ENCODE results near the gene NEUROG3.

Gene NEUROG3, protein sequence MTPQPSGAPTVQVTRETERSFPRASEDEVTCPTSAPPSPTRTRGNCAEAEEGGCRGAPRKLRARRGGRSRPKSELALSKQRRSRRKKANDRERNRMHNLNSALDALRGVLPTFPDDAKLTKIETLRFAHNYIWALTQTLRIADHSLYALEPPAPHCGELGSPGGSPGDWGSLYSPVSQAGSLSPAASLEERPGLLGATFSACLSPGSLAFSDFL

DNA sequence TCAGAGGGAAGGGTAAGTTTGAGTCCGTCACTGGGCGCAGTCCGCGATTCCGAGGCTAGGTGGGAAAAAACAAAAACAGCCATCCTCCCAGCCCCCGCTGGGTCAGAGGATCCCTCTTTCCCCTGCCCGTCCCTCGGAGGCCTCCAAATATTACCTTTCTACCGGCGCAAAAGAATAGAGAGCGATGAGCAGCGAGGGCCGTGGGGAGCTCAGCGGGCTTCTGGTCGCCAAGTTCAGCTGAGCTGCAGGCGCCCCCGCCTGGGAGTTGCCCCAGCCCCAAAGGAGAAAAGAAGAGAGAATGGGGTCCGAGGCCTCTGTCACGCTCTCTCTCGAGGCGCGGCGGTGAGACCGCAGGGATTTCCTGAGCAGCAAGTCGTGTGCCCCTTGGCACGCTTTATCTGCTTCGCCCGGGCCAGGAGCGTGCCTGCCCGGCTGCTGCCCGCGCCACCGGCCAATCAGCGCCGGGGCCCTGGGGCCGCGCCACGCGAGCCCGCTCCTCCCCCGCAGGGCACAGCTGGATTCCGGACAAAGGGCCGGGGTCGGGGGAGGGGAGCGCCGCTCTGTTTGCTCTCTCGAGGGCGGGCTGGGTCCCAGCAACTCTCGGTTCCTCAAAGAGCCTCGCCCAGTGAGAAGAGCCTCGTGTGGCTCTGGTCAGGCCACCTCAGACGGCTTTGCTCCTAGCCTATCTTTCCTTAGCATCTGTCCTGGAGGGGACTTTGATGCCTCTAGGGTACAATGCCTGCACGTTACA lies at the start of gene NEUROG3:
Gene NEUROG3, minus strand, starts transcription at position 367 of the 751 bp plus-strand sequence. CDS start 379 bp downstream, outside the sequence.
- no peak for DNase-seq (ENCODE audit: low read depth, low spot score)

DNA sequence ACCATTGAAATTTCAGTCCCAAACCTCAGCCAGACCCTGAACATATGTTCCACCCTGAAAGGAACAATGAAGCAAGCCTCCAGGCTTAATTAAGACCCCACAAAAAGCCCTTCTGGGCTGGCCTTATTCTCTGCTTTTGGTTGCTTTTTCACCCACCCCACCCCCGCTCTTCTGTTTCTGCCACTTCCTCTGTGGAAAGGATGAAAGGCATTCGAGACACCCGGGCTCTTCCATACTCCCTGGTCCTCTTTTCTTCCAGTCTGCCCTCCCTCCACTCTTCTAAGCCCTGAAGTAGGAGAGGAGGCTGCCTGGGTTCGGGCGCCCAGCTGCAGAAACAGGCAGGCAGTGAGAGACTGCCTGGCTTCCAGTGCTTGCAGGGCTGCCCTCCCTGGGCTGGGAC lies 47.4 kb upstream of the NEUROG3 start:
- no peak for DNase-seq (ENCODE audit: low read depth, low spot score)

DNA sequence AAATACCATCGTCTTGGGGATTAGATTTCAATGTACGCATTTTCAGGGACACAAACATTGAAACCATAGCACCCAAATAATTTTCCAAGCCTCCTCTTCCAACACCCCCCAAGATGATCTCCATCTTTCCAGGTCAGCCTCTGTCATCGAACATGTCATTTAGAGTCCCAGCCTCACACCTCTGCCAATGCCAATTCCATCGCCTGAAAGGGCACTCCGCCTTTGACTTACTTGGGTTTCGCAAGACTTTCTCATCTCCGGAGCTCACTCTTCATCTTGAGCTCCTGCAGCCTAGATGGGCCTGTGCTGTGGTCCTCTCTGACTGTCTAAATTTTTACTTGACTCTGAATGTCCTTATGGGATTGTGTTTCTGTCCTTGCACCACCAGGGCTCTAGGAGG lies 46.4 kb upstream of the NEUROG3 start:
- no peak for DNase-seq (ENCODE audit: low read depth, low spot score)

DNA sequence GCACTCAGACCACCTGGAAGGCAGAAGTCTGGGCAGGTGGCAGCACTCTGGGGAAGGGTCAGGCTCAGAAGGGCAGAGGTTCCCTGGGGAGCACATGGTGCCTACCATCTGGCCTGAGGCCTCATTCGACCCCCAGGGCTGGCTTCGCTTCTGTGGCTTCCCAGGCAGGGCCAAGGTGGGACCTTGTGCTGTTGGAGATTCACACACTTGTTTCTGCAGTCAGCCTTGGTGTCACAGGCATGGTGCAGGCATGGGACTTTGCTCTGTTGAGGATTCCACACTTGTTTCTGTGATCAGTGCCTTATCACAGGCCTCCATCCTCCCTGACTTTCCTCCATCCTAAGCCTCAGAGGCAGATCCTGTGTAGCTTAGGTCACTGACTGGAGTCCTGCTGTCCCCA lies 45.5 kb upstream of the NEUROG3 start:
- DNase-seq (ENCODE audit: low read depth, low spot score), result no peak

DNA sequence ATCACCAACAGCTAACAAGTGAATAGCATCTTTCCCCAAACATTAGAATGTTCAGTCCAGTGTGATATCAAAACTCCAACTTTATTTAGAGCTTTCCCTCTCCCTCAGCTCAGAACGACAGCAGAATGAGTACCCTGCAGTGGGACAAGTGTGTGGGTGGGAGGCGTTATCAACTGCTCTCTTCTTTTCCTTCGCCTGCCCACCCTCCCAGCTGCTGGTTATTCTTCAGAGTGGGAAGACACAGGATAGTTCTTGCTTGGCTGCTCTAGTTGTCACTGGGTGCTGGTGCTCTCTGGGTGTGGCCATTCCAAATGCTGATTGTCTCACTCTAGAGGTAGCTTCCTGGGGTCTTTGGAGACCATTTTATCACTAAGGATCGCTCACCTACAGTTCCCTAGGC lies 43.1 kb upstream of the NEUROG3 start:
- DNase-seq (ENCODE audit: low read depth, low spot score), result no peak

DNA sequence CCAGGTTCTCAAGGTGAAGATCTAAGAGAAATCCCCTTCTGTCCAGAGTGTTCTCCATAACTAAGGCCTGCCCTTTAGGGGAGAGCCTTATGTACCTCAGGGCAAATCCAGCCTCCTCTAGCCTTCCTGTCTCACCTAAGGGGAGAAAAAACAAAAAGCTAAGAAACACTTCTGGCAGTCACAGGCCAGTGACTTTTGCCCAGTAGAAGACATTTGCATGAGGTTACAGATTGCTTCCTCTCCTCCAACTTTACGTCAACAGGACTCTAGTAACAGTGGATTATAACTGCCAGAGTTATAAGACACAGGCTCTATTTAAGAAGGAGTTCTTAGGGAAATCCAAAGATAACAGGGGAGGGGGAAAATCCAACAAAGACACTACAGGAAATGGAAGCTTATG lies 40.9 kb upstream of the NEUROG3 start:
- no peak for DNase-seq (ENCODE audit: low read depth, low spot score)

DNA sequence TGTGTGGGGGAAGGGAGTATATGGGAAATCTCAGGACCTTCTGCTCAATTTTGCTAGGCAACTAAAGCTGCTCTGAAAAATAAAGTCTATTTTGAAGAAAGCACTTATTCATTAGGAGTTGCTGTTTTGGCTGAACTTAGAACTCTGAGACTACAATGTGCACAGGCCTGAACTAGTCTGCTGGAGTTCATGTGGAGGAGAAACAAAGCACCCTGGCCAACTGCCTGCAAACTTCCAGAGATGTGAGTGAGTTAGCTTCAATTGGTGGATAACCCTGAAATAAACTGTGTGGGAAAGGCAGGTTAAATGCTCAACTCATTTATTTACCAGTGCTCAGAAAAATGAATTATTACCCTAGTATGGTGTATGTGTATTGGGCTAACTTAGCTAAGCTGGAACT lies 39.5 kb upstream of the NEUROG3 start:
- DNase-seq (ENCODE audit: low read depth, low spot score), result no peak

DNA sequence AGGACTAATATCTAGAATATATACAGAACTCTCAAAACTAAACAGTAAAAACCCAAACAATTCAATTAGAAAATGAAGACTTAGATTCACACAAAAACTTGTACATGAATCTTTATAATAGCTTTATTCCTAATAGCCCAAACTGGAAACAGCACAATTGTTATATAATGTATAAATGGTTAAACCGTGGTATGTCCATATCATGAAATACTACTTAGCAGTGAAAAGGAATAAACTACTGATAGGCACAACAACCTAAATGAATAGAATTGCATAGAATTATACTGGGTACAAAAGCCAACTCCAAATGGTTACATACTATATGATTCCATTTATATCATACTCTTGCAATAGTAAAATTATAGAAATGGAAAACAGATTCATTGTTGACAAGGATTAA lies 35.9 kb upstream of the NEUROG3 start:
- DNase-seq (ENCODE audit: low read depth, low spot score), result no peak

DNA sequence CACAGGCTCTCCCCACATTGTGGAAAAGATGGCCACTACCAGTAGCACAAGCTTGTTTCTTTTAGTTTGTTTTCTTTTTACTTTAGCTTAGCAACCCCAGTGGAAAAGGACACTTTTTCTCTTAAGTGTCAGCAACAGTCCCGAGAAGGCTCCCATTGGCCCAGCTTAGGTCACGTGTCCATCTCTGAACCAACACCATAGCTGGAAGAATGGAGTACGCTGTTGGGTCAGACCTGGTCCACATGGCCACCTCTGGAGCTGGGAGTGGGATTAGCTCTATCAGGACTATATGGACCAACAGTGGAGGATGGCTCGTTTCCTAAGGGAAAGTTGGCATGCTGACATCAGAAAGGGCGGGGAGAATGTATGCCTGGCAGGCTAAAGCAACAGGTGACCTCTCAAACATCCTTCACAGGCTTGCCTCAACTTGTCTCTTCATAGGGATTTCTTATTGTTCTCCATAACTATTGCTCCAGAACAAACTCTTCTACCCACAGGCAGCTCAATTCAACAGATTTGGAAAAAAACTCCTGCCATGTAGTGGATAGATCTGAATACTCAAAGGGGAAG lies 27.6 kb upstream of the NEUROG3 start:
- no peak for DNase-seq (ENCODE audit: low read depth, low spot score)

DNA sequence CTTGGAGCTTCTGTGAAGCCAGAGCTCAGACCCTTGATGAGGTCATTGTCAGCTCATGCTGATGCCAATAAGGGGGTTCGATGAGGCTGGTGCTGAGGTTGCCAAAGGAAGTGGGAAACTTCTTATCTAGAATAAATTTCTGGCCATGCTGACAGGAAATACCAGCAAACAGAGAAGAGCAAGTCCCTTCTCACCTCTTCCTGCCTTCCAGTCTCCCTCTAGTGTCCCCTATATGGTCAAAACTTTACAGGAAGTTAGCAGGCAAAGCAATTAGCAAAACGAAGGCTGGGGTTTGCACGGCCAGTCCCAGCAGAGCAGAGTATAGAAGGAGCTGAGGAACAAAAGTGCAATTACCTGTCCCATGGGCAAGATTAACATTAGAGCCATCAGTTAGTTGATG lies 15.1 kb upstream of the NEUROG3 start:
- DNase-seq (ENCODE audit: low read depth, low spot score), result no peak

DNA sequence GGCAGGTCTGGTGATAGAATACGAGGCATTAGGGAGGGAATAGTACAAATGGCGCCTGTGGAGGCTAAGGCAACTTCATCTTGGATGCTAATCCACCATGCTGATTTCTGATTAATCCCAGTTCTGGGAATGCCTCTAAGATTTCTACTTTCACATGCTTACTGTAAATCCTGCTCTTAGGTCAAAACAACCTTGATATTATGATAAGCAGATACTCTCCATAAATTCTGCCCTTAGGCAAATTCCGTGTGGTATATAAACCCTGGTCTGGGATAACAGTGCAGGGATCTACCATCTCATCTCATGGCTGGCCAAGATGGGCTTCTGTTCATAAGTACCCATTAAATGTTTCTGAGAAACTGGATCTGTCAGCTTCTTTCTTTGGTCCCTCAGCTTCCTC lies 11.4 kb upstream of the NEUROG3 start:
- no peak for DNase-seq (ENCODE audit: low read depth, low spot score)

DNA sequence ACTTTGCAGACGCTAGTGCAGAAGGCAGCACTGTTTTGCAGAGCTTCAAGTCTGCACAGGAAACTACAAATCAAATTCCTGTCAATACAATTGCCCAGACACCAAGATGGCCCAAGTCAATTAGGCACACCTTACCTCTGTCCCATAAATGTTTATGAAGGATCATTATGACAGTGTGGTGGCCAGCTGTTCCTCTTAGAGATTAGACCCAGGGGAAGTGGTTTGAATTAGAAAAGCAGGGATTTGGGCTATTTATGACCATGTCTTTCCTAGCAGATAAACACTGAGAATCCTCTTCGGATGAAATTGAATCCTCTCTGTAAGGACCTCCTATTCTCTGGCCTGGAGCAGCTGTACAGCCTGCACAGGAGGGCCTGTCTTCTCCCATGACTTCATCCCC lies 9.9 kb upstream of the NEUROG3 start:
- no peak for DNase-seq (ENCODE audit: low read depth, low spot score)

DNA sequence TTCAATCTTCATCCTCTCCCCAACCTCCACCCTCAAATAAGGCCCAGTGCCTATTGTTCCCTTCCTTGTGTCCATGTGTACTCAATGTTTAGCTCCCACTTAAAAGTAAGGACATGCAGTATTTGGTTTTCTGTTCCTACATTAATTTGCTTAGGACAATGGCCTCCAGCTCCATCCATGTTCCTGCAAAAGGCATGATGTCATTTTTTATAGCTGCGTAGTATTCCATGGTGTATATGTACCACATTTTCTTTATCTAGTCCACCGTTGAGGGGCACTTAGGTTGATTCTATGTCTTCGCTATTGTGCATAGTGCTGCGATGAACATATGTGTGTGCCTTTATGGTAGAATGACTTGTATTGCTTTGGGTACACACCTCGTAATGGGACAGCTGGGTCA lies 7.2 kb upstream of the NEUROG3 start:
- DNase-seq (ENCODE audit: low read depth, low spot score), result no peak

DNA sequence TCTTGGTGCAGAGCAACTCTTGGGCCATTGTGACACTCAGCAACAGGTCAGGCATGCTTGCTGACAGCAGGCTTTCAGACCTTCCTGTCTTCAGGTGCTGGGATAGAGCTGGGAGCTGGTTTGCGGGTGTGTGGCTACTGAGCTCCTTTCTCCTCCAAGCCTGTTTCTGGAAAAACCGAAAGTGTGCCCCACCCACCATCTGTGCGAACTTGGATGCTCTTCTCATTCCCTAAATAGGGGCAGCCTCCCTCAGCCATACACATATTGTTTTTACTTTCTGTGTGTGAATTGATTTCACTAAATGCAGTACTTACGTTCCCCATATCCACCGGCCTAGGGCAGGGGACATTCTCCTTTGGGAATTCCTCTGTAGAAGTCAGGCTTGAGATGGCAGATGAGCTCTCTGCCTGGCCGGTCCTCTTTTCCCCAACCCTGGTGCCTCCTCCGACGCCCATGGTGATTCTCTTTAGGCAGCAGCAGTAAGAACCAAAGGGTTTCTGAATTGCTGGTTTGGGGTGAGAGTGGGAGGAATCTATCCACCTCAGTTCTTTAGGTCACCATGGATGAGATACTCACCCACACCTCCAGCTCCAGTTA lies 6.3 kb upstream of the NEUROG3 start:
- no peak for DNase-seq (ENCODE audit: low read depth, low spot score)

DNA sequence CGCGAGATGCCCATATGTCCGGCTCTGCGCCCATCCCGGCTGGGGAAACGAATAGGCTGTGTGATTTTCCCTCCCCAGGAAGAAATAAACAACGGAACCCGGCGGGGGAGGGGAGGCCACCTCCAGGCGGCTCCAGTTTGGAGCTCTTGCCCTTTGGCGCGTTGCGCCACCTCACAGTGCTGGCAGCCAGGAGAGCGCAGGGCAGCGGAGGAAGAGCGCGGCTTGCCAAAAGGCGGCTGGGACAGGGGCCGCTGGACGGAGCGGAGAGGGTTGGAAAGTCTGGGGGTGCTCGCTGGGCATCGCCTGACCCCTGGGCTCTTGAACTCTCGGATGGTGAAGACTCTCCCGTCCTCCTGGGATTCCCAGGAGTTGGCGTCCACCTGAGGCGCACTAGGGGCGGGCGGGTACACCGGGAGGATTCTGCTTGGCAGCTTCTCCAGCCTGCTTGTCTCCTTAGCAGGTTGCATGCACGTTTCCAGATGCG lies 5.3 kb upstream of the NEUROG3 start:
- no peak for DNase-seq (ENCODE audit: low read depth, low spot score)

DNA sequence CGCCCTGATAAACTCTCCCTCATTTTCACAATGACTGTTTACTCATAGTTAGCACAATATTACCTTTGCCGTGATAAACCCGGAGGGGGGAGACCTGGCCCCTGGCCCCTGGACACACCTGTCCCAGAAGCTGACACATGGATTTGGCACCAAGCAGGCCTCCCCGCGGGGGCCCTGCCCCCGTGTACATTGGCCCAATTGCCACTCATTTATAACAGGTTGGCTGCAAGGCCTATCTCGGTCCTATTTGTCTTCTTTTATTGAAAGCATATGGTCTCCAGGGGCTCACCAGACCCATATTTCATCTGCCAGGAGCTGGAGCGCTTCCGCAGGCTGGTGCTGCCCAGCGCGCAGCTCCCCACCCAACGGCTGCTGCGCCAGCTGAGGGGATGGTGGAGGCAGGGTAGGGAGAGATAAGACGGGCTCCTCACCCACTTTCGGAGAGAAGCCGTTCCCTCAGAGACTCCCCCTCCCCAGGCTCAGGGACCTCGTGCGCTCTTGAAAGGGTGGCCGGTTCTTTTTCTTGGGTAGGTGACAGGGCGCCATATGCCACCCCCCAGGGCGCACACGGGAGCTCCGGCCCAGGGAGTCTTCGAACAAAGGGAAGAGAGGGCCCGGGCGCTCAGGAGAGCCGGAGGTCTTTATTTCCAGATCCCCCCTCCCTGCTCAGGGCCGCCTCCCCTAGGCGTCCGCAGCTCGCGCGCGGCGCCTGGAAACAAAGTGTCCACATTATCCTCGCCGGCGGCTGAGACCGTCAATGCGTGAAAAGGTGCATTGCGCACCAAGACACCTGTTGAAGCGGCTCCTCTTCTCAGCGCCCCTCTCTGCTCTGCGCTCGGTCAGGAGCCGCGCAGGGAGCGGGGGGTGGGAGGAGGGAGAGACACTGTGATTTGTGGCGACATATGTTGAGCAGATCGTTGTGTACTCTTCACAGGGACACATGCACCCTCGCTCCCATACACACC lies 4.3 kb upstream of the NEUROG3 start:
- DNase-seq (ENCODE audit: low read depth, low spot score), result no peak

DNA sequence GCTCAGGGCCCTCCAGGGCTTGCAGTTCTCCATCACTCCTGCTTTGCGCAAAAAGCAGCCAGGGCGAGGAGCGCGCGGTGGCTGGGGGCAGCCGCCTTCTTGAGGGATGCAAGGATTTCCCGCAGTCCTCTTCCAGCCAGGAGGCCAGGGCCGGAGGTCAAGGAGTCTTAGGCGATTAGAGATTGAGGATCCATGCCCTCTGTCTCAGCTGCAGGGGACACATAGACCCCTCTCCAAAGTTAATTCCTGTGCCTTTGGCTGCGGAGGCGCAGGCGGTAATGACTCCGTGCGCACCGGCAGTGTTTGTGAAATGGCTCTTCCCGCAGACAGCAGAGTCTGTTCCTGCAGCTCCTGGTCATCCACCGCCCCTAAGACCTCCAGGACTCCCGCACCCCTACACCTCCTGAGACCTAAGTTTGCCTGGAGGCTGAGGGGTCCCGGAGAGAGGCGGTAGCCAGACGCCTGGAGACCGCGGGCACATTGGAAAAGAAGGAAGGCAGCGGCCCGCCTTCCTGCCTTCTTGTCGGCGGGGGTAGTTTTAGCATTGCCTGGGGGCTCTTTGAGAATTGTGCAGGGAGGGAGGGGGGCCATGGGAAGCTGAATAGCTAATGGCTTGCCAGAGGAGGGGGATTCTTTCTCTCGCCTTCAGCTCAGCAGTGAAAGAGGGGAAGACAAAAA lies 3.3 kb upstream of the NEUROG3 start:
- peak; percentile 37 for DNase-seq (ENCODE audit: low read depth, low spot score)

DNA sequence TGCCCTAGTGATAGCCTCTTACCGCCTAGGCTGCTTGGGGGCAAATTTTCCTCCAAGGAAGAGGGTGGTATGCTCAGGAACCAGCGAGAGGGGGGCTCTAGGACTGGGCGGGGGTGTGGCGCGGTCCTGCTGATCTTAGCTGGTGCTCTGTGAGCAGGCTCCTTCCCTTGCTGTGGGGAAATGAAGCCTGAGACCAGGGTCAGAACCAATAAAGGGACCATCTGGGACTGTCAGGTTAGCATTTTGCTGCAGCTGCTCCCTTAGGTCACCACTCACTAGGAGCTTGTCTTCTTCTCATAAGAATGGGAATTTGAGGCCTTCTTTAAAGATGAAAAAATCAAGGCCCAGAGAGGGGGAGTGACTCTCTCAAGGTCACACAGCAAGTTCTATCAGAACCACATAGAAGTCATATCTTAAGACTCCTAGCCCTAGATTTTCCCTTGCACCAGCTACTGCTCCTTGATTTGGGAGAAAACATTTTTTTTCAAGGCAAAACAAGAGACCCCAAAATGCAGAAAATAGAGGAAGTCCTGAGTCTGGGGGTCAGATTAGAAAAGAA lies 2.0 kb upstream of the NEUROG3 start:
- DNase-seq (ENCODE audit: low read depth, low spot score), result no peak

DNA sequence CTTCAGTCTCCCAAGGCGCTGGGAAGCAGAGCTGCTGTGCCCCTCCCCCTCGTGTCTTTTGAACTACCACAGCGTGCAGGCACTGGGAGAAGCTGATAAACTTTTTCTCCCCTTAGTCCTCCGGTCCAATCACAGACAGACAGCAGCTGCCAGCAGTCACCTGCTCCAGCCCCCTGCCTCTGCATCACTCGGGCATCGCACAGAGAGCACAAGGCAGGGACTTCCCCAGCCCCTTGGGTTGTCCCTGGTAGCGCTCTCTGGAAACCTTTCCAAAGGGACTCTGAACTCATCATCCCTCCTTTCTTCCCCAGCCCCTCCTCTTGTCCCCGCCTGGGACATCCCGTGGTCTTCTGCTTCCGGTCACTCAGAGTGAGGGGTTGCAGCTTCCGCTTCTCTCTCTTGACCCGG lies 1.4 kb upstream of the NEUROG3 start:
- no peak for DNase-seq (ENCODE audit: low read depth, low spot score)
